Lung (tissue), 12 donors: ENCODE data around the gene GRIP1. TPM values are rescaled to one million over a fixed set of nuclear protein-coding genes. Genes with fewer than 3 reads are reported as not detected.

Source experiments
- ATAC-seq: fragments of 200-7000 bp; cut with Tn5 transposase; one replicate; pipeline ENCODE4 v1.9.1; 2020; ENCODE audit warnings: moderate number of reproducible peaks; ENCODE audit not compliant: insufficient read depth, low FRiP score
- DNase-seq, 3 donors: peaks; one replicate each; pipeline ENCODE4 v3.0.0-alpha.2; 2013 to 2017
- H3K27ac ChIP-seq, 2 donors: one replicate each; pipeline ENCODE4 v1.5.1; 2013; ENCODE audit warnings: mild to moderate bottlenecking in 2 of 2, moderate library complexity in 2 of 2, control low read depth in 1 of 2, inconsistent platforms in 1 of 2, low read depth in 1 of 2, low read length in 1 of 2
- H3K27me3 ChIP-seq, 3 donors: one replicate each; pipeline ENCODE4 v1.5.1; 2013; ENCODE audit warnings: low read length in 2 of 3; ENCODE audit not compliant: control insufficient read depth in 3 of 3, insufficient read depth in 3 of 3
- H3K36me3 ChIP-seq, 4 donors: one replicate each; pipeline ENCODE4 v1.5.1; 2013; ENCODE audit warnings: low read length in 4 of 4, mild to moderate bottlenecking in 1 of 4, moderate library complexity in 1 of 4; ENCODE audit not compliant: control insufficient read depth in 4 of 4, insufficient read depth in 4 of 4
- H3K4me1 ChIP-seq, 5 donors: one replicate each; pipeline ENCODE4 v1.5.1; 2013; ENCODE audit warnings: low read length in 5 of 5, mild to moderate bottlenecking in 2 of 5, moderate library complexity in 1 of 5; ENCODE audit not compliant: control insufficient read depth in 5 of 5, insufficient read depth in 5 of 5
- H3K4me3 ChIP-seq: one replicate; pipeline ENCODE4 v1.5.1; 2013; ENCODE audit warnings: mild to moderate bottlenecking, control low read depth, moderate library complexity
- H3K9ac ChIP-seq, 2 donors: one replicate each; pipeline ENCODE4 v1.5.1; 2013; ENCODE audit warnings: low read length in 2 of 2, control low read depth in 1 of 2; ENCODE audit not compliant: insufficient read depth in 1 of 2
- H3K9me3 ChIP-seq, 4 donors: one replicate each; pipeline ENCODE4 v1.5.1; 2013; ENCODE audit warnings: low read length in 3 of 4, mild to moderate bottlenecking in 1 of 4, moderate library complexity in 1 of 4; ENCODE audit not compliant: control insufficient read depth in 4 of 4, insufficient read depth in 3 of 4
- WGBS, 2 donors: extraction: QIAGEN DNeasy Blood & Tissue Kit; methylation state at CpG; one replicate each; pipeline ENCODE4 v1.1.7; 2013; 5-methylcytosine and 5-hydroxymethylcytosine counted together
- polyA plus RNA-seq, 2 donors: library from polyadenylated mRNA; stranded (reverse); fragments of 200-250 nt; gene quantifications; one replicate each; pipeline ENCODE4 v1.2.1, GENCODE V29; 2013
- total RNA-seq, 2 donors: library from RNA; depleted of rRNA in 1 of 2; stranded (reverse); fragments of >200 nt in 1 of 2; gene quantifications; one replicate each; pipeline ENCODE4 v1.2.1, GENCODE V29; 2014 to 2021
- TF ChIP-seq, protein P1 (sequence below): IDR thresholded peaks from 2 replicates; pipeline ENCODE4 v1.5.1; 2012; ENCODE audit warnings: mild to moderate bottlenecking; ENCODE audit errors: control extremely low read depth, extremely low read depth
- donor health status: control.
- donor health status: control.
- donor health status: Bipolar disorder and iron deficiency.
- donor health status: healthy.
- donor health status: DM: yes; HTN: yes; CAD: no.

Gene GRIP1
- total and polyA plus RNA-seq, 4 donors: 0.20 to 3.6 (median 0.83) TPM

- Histone ChIP-seq H3K4me1 (no peaks in the 10 kb centered on the region), H3K9me3 (no peaks in the 10 kb centered on the region), H3K4me3 (no peak overlapping the region), H3K9ac (no peak overlapping the region), H3K27me3 (no peaks in the 10 kb centered on the region), H3K36me3 (no peaks in the 10 kb centered on the region), H3K27ac (no peak overlapping the region)
- TF ChIP-seq, protein P1, sequence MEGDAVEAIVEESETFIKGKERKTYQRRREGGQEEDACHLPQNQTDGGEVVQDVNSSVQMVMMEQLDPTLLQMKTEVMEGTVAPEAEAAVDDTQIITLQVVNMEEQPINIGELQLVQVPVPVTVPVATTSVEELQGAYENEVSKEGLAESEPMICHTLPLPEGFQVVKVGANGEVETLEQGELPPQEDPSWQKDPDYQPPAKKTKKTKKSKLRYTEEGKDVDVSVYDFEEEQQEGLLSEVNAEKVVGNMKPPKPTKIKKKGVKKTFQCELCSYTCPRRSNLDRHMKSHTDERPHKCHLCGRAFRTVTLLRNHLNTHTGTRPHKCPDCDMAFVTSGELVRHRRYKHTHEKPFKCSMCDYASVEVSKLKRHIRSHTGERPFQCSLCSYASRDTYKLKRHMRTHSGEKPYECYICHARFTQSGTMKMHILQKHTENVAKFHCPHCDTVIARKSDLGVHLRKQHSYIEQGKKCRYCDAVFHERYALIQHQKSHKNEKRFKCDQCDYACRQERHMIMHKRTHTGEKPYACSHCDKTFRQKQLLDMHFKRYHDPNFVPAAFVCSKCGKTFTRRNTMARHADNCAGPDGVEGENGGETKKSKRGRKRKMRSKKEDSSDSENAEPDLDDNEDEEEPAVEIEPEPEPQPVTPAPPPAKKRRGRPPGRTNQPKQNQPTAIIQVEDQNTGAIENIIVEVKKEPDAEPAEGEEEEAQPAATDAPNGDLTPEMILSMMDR: no peak
- no peak for DNase-seq
- no peak for ATAC-seq
- WGBS, 2 donors: 75 to 77% methylated on average over 4 of the region's 4 CpGs
Observed at GRCh38 chr12:66598079-66598478, 80.8 kb downstream of the GRIP1 start.

DNA sequence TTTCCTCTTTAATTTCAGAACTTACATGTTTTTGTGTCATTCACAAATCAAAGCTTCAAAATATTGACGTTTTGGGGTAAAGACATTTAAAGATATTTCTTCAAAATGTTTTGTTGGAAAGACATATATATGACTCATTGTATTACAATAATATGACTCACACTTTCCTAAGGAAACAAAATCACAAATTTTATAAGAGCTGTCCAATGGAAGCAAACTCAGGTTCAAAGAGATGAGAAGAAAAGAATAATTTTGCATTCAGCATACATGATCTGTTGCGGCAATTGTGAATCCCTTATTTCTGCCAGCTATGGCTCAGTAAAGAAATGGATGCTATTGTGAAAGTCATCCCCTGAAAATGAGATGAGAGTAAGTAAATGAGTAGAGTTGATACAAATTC, 82.7 kb downstream of the GRIP1 start:
- DNase-seq (no peak), ATAC-seq (no peak)
- H3K27ac ChIP-seq: no peak overlapping the region
- no peaks in the 10 kb centered on the region for H3K4me1 ChIP-seq
- H3K9ac ChIP-seq: no peak overlapping the region
- WGBS, 2 donors: 73 to 83% methylated on average over 2 of the region's 2 CpGs
- no peak overlapping the region for H3K4me3 ChIP-seq
- H3K27me3 ChIP-seq: no peaks in the 10 kb centered on the region
- TF ChIP-seq, protein P1: no peak
- H3K9me3 ChIP-seq: no peaks in the 10 kb centered on the region
- no peaks in the 10 kb centered on the region for H3K36me3 ChIP-seq

DNA sequence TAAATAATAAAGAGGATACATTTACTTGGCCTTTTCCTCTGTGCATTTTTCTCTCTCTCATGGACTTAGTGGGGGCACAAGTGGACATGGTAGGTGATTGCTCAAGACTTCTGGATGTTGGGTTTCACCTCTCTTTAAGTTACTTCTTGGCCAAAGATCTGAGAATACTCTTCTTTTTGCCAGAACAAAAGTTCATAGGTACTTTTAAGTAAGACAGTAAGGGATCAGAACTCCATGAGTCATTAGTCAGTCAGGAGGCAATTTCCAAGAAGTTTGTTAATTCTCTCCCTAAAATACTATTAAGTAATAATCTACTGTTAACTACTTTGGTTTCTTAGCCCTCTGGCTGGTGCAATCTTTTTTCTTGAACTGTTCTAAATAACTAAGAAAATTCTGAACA, 84.2 kb downstream of the GRIP1 start:
- ATAC-seq (no peak), DNase-seq (no peak)

More for the DNA sequence above, 84.2 kb downstream of the GRIP1 start:
- no peaks in the 10 kb centered on the region for H3K36me3 ChIP-seq
- H3K9me3 ChIP-seq: no peaks in the 10 kb centered on the region
- no peaks in the 10 kb centered on the region for H3K27me3 ChIP-seq
- H3K4me3 ChIP-seq: no peak overlapping the region
- no peak overlapping the region for H3K9ac ChIP-seq
- H3K4me1 ChIP-seq: peaks cover 0 to 2% (median 0%) of the 10 kb centered on the region in 5 donors
- no peak overlapping the region for H3K27ac ChIP-seq
- TF ChIP-seq, protein P1: no peak
